Measurements from ENCODE around the gene DNAJB13.

DNAJB13 gene

DNA sequence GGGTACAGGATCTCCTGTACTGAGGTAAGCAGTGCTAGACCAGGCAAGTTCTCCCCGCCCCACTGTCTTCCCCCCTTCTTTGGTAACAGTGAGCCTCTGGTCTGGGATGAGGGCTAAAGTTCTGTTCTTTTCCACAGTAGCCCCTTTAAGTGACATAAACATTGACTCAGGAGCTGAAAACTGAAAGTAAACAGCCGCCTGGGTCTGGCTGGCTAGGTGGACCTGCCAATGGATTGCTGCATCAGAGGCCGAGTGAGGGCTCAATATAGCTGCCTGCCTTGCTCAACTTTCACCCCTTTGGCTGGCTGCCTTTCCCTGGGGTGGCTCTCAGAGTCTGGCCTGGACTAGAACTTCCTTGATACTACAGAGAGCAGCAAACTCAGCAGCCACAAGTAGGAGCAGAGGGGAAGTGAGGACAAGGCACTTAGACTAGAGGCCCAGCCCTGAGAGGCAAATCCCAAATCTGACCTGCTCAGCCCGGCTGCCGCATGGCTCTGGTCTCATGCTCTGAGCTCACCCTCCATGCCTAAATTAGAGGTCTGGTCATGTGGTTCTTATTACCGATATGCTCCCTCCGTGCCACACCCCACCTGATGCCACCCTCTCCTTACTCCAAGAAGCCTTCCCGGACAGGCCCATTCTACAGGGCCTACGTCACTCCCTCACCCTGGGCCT, 67.6 kb downstream of the DNAJB13 start:
- Histone ChIP-seq H3K36me3 (ENCODE audit: control insufficient read depth in 2 of 2, insufficient read depth in 1 of 2, low read length in 2 of 2) (peaks cover 0 to 51% of the 10 kb centered on the region in 2 experiments; a peak in 1 of 3 replicates), H3K9me3 (ENCODE audit: control insufficient read depth, insufficient read depth, low read depth, low read length) (no peaks in the 10 kb centered on the region), H3K27ac (ENCODE audit: extremely low read depth, low read depth, low read length) (no peak overlapping the region), H3K4me3 (ENCODE audit: low read depth, low read length) (no peak overlapping the region), H3K4me1 (ENCODE audit: control insufficient read depth, insufficient read depth, low read length) (no peaks in the 10 kb centered on the region)
- ChIA-PET POLR2A (no interaction called here), CTCF (interaction anchor here (0.7 kb wide), 1 partner anchor 17 kb away, joined by 3 read pairs; no protein-coding TSS in a partner anchor)
- TF ChIP-seq ZSCAN5A (tag by site-specific recombination; IDR thresholded peaks at IDR 0.05) (no peak), SCRT1 (tag by site-specific recombination; IDR thresholded peaks at IDR 0.05; ENCODE audit: borderline replicate concordance) (no peak), ZNF707 (tag by site-specific recombination; IDR thresholded peaks at IDR 0.05) (no peak), ZBTB11 (tag by site-specific recombination; conservative IDR thresholded peaks at IDR 0.05; ENCODE audit: low read depth) (no peak), ZNF114 (tag by site-specific recombination; IDR thresholded peaks at IDR 0.05) (no peak), ZNF521 (tag by site-specific recombination; IDR thresholded peaks at IDR 0.05) (no peak), BCL11A (tag by site-specific recombination; IDR thresholded peaks at IDR 0.05; ENCODE audit: low read depth) (no peak), ZNF639 (tag by site-specific recombination; IDR thresholded peaks at IDR 0.05) (no peak), ZNF792 (tag by site-specific recombination; IDR thresholded peaks at IDR 0.05) (no peak), ZFP41 (tag by site-specific recombination; IDR thresholded peaks at IDR 0.05; ENCODE audit: borderline replicate concordance) (no peak), MYNN (tag by site-specific recombination; IDR thresholded peaks at IDR 0.05; ENCODE audit: borderline replicate concordance) (no peak), OSR2 (tag by site-specific recombination; IDR thresholded peaks at IDR 0.05) (no peak), ZNF266 (tag by site-specific recombination; IDR thresholded peaks at IDR 0.05; ENCODE audit: low read depth) (no peak), ZNF473 (tag by site-specific recombination; IDR thresholded peaks at IDR 0.05) (no peak), ZNF501 (tag by site-specific recombination; IDR thresholded peaks at IDR 0.05) (no peak)
- TF ChIP-seq, protein P1, sequence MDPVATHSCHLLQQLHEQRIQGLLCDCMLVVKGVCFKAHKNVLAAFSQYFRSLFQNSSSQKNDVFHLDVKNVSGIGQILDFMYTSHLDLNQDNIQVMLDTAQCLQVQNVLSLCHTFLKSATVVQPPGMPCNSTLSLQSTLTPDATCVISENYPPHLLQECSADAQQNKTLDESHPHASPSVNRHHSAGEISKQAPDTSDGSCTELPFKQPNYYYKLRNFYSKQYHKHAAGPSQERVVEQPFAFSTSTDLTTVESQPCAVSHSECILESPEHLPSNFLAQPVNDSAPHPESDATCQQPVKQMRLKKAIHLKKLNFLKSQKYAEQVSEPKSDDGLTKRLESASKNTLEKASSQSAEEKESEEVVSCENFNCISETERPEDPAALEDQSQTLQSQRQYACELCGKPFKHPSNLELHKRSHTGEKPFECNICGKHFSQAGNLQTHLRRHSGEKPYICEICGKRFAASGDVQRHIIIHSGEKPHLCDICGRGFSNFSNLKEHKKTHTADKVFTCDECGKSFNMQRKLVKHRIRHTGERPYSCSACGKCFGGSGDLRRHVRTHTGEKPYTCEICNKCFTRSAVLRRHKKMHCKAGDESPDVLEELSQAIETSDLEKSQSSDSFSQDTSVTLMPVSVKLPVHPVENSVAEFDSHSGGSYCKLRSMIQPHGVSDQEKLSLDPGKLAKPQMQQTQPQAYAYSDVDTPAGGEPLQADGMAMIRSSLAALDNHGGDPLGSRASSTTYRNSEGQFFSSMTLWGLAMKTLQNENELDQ (tag by site-specific recombination; IDR thresholded peaks at IDR 0.05; ENCODE audit: low read depth), result no peak
- TF ChIP-seq, protein P2, sequence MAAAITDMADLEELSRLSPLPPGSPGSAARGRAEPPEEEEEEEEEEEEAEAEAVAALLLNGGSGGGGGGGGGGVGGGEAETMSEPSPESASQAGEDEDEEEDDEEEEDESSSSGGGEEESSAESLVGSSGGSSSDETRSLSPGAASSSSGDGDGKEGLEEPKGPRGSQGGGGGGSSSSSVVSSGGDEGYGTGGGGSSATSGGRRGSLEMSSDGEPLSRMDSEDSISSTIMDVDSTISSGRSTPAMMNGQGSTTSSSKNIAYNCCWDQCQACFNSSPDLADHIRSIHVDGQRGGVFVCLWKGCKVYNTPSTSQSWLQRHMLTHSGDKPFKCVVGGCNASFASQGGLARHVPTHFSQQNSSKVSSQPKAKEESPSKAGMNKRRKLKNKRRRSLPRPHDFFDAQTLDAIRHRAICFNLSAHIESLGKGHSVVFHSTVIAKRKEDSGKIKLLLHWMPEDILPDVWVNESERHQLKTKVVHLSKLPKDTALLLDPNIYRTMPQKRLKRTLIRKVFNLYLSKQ (tag by site-specific recombination; IDR thresholded peaks at IDR 0.05; ENCODE audit: borderline replicate concordance), result no peak
- TF ChIP-seq, protein P3, sequence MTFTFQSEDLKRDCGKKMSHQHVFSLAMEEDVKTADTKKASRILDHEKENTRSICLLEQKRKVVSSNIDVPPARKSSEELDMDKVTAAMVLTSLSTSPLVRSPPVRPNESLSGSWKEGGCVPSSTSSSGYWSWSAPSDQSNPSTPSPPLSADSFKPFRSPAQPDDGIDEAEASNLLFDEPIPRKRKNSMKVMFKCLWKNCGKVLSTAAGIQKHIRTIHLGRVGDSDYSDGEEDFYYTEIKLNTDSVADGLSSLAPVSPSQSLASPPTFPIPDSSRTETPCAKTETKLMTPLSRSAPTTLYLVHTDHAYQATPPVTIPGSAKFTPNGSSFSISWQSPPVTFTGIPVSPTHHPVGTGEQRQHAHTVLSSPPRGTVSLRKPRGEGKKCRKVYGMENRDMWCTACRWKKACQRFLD (tag by site-specific recombination; IDR thresholded peaks at IDR 0.05), result no peak

All from HEK293 (cell line).